Skeletal muscle tissue (tissue), 4 donors: ENCODE results near the gene MORN1. TPM values are rescaled to one million over a fixed set of nuclear protein-coding genes. Genes with fewer than 3 reads are reported as not detected.

Experiments used
- H3K27ac ChIP-seq: one replicate; pipeline ENCODE4 v1.7.0; 2013; ENCODE audit warnings: mild to moderate bottlenecking, low read depth, low read length, inconsistent platforms
- H3K27me3 ChIP-seq, 3 donors: one replicate each; pipeline ENCODE4 v1.7.0; 2013; ENCODE audit warnings: low read length in 3 of 3; ENCODE audit not compliant: control insufficient read depth in 3 of 3, insufficient read depth in 3 of 3
- H3K36me3 ChIP-seq, 3 donors: one replicate each; pipeline ENCODE4 v1.7.0; 2013; ENCODE audit warnings: low read length in 3 of 3; ENCODE audit not compliant: control insufficient read depth in 3 of 3, insufficient read depth in 3 of 3
- H3K4me1 ChIP-seq, 3 donors: one replicate each; pipeline ENCODE4 v1.7.0; 2013; ENCODE audit warnings: low read length in 3 of 3, mild to moderate bottlenecking in 3 of 3; ENCODE audit not compliant: control insufficient read depth in 3 of 3, insufficient read depth in 3 of 3
- H3K4me3 ChIP-seq, 3 donors: one replicate each; pipeline ENCODE4 v1.7.0; 2013; ENCODE audit warnings: low read length in 3 of 3
- H3K9ac ChIP-seq, 3 donors: one replicate each; pipeline ENCODE4 v1.7.0; 2013; ENCODE audit warnings: low read length in 3 of 3, mild to moderate bottlenecking in 3 of 3, moderate library complexity in 2 of 3, low read depth in 1 of 3
- H3K9me3 ChIP-seq, 3 donors: one replicate each; pipeline ENCODE4 v1.7.0; 2013; ENCODE audit warnings: low read length in 3 of 3; ENCODE audit not compliant: control insufficient read depth in 3 of 3
- total RNA-seq: library from RNA; depleted of rRNA; stranded (reverse); fragments of >200 nt; gene quantifications from one replicate; pipeline ENCODE4 v1.2.3, GENCODE V29; 2014
- donor health status: Osteomylitis.

MORN1 gene
- total RNA-seq, 1 donor from 2014 or later, result 4.2 TPM

- Histone ChIP-seq H3K4me3 (no peak overlapping the region), H3K27me3 (no peaks in the 10 kb centered on the region), H3K4me1 (peaks cover 26 to 31% (median 29%) of the 10 kb centered on the region in 3 donors), H3K36me3 (peaks cover 34 to 37% (median 35%) of the 10 kb centered on the region in 3 donors), H3K9ac (no peak overlapping the region), H3K27ac (no peak overlapping the region), H3K9me3 (no peaks in the 10 kb centered on the region)
Measured at GRCh38 chr1:2308844-2309243, 82.5 kb downstream of the MORN1 start.

DNA sequence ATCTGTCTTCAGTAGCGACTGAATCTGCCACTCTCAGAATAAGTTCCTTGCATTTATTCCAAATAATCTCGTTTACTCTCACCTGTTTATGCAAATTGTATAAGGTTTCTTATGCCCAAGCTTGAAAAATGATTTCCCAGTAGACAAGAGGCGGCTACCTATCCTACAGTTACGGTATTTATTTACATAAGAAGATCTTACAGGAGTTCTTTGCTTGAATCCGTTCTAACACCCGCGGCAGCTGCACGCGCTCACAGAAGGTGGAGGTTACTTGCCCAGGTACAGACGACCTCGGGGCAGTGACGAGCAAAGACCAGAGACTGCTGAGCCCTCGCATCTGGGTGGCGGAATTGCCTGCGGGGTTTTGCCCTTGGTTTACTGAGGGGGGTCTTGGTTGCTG, 83.4 kb downstream of the MORN1 start:
- peaks cover 18 to 22% (median 20%) of the 10 kb centered on the region in 3 donors for H3K4me1 ChIP-seq
- no peaks in the 10 kb centered on the region for H3K9me3 ChIP-seq
- no peak overlapping the region for H3K9ac ChIP-seq
- H3K27me3 ChIP-seq, result no peaks in the 10 kb centered on the region
- peaks cover 41% of the 10 kb centered on the region in 3 donors for H3K36me3 ChIP-seq
- no peak overlapping the region for H3K4me3 ChIP-seq
- H3K27ac ChIP-seq, result no peak overlapping the region

DNA sequence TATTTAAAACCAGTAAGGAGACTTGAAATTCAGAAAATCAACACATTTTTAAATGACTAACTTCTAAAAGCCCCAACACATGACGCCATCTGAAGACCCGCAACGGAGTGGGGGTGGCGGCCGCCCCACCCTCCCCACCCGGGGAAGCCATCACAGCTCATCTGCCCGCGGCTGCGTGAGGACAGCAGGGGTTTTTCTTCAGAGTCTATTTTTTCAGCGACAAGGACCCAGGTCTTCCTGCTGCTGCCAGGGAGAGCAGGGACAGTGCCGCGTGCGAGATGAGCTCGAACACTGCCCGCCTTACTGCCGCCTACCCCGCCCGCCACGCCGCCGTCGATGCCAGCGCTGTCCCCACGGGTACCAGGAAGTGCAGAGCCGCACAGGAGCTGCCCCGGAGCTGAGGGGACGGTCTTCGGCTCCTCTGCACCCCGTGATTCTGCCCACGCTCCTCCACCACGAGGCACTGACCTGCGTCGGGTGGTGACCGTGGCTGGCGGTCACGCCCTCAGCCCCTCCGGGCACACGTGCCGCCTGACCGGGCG, 84.2 kb downstream of the MORN1 start:
- peaks cover 12 to 18% (median 14%) of the 10 kb centered on the region in 3 donors for H3K4me1 ChIP-seq
- H3K9ac ChIP-seq, result no peak overlapping the region
- H3K9me3 ChIP-seq, result no peaks in the 10 kb centered on the region
- no peak overlapping the region for H3K4me3 ChIP-seq
- H3K27me3 ChIP-seq, result no peaks in the 10 kb centered on the region
- H3K36me3 ChIP-seq, result peaks cover 41 to 42% (median 41%) of the 10 kb centered on the region in 3 donors
- H3K27ac ChIP-seq, result no peak overlapping the region

DNA sequence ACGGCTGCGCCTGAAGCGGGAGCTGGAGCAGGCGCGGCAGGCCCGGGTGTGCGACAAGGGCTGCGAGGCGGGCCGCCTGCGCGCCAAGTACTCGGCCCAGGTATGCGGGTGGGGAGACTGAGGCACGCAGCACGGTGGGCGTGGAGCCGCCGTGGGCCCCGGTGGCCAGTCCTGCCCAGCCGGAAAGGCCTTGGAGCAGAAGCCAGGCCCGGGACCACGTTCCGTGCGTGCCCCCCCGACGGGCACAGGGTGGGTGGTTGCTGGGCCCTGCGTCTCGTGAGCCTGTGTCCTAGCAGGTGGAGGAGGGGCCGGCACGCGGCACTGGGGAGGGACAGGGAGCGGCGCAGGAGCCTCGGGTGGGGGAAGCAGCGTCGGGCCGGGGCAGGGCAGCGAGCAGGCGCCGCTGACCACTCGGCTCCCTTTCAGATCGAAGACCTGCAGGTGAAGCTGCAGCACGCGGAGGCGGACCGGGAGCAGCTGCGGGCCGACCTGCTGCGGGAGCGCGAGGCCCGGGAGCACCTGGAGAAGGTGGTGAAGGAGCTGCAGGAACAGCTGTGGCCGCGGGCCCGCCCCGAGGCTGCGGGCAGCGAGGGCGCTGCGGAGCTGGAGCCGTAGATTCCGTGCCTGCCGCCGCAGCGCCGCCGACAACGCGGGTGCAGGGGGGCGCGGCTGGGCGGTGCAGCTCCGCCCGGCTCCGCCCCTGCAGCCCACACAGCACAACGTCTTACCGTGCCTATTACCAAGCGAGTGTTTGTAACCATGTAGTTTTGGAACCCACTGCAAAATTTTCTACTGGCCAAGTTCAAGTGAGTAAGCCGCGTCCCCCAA, 85.0 kb downstream of the MORN1 start:
- Histone ChIP-seq H3K36me3 (peaks cover 41 to 42% (median 41%) of the 10 kb centered on the region in 3 donors), H3K27ac (no peak overlapping the region), H3K4me1 (peaks cover 12 to 17% (median 14%) of the 10 kb centered on the region in 3 donors), H3K27me3 (no peaks in the 10 kb centered on the region), H3K9me3 (no peaks in the 10 kb centered on the region), H3K9ac (no peak overlapping the region), H3K4me3 (no peak overlapping the region)

- H3K4me1 ChIP-seq, result peaks cover 13 to 22% (median 17%) of the 10 kb centered on the region in 3 donors
Measured at GRCh38 chr1:2304921-2305681, 86.3 kb downstream of the MORN1 start.

DNA sequence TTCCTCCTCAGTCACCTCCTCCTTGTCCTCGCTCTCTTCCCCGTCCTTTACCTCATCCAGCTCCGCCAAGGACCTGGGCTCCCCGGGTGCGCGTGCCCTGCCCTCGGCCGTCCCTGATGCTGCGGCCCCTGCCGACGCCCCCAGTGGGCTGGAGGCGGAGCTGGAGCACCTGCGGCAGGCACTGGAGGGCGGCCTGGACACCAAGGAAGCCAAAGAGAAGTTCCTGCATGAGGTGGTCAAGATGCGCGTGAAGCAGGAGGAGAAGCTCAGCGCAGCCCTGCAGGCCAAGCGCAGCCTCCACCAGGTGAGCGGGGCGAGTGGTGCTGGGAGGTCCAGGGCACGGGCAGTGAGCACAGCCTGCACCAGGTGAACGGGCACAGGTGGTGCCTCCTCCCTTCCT, 87.1 kb downstream of the MORN1 start:
- Histone ChIP-seq H3K9ac (no peak overlapping the region), H3K27ac (no peak overlapping the region), H3K9me3 (no peaks in the 10 kb centered on the region), H3K27me3 (no peaks in the 10 kb centered on the region), H3K4me1 (peaks cover 21 to 30% (median 24%) of the 10 kb centered on the region in 3 donors), H3K36me3 (peaks cover 41 to 42% (median 41%) of the 10 kb centered on the region in 3 donors), H3K4me3 (no peak overlapping the region)

More at GRCh38 chr1:2304921-2305681, 86.3 kb downstream of the MORN1 start:
- Histone ChIP-seq H3K27ac (no peak overlapping the region), H3K9ac (no peak overlapping the region), H3K4me3 (no peak overlapping the region), H3K9me3 (no peaks in the 10 kb centered on the region), H3K27me3 (no peaks in the 10 kb centered on the region), H3K36me3 (peaks cover 41 to 42% (median 41%) of the 10 kb centered on the region in 3 donors)

DNA sequence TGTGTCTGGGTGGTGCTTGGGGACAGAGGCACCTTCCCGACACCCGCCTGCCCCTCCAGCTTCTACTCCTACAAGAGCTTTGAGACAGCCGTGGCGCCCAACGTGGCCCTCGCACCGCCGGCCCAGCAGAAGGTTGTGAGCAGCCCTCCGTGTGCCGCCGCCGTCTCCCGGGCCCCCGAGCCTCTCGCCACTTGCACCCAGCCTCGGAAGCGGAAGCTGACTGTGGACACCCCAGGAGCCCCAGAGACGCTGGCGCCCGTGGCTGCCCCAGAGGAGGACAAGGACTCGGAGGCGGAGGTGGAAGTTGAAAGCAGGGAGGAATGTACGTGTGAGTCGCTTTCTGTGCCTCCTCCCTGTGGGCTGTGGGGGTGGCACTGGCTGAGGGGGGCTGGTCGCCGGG, 87.6 kb downstream of the MORN1 start:
- Histone ChIP-seq H3K9ac (no peak overlapping the region), H3K9me3 (no peaks in the 10 kb centered on the region), H3K36me3 (peaks cover 38 to 40% (median 39%) of the 10 kb centered on the region in 3 donors), H3K4me3 (no peak overlapping the region), H3K27ac (no peak overlapping the region), H3K4me1 (peaks cover 26 to 35% (median 29%) of the 10 kb centered on the region in 3 donors), H3K27me3 (no peaks in the 10 kb centered on the region)

DNA sequence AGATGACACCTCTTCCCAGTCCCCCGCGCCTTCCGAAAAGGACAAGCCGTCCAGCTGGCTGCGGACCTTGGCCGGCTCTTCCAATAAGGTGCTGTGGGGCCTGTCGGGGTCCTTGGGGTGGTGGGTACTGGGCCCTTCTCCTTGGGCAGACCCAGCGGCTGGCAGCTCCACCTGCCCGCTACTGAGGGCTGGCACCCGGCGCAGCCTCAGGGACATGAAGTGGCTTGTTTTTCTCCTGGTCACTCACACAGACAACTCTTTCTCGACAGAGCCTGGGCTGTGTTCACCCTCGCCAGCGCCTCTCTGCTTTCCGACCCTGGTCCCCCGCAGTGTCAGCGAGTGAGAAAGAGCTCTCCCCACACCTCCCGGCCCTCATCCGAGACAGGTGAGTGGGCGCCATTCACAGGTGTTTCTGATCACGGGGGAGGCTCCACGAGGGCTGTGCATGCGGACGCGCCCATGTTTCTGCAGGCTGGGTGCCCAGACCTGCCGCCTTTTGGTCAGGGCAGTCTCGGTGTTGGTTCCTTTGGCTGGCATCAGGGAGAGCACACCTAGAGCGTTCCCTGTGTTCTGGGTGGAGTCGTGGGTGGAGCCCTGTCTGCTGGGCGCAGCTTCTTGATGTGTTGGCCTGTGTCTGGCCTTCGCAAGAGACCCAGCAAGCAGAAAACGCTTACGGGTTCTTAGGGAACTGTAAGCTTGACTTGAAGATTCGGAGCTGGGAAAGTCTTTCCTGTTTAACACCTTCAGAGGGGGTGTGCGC, 88.2 kb downstream of the MORN1 start:
- H3K9me3 ChIP-seq, result no peaks in the 10 kb centered on the region
- no peak overlapping the region for H3K9ac ChIP-seq
- no peak overlapping the region for H3K4me3 ChIP-seq
- peaks cover 32 to 41% (median 34%) of the 10 kb centered on the region in 3 donors for H3K4me1 ChIP-seq
- H3K27ac ChIP-seq, result no peak overlapping the region
- peaks cover 32 to 34% (median 33%) of the 10 kb centered on the region in 3 donors for H3K36me3 ChIP-seq
- H3K27me3 ChIP-seq, result no peaks in the 10 kb centered on the region

DNA sequence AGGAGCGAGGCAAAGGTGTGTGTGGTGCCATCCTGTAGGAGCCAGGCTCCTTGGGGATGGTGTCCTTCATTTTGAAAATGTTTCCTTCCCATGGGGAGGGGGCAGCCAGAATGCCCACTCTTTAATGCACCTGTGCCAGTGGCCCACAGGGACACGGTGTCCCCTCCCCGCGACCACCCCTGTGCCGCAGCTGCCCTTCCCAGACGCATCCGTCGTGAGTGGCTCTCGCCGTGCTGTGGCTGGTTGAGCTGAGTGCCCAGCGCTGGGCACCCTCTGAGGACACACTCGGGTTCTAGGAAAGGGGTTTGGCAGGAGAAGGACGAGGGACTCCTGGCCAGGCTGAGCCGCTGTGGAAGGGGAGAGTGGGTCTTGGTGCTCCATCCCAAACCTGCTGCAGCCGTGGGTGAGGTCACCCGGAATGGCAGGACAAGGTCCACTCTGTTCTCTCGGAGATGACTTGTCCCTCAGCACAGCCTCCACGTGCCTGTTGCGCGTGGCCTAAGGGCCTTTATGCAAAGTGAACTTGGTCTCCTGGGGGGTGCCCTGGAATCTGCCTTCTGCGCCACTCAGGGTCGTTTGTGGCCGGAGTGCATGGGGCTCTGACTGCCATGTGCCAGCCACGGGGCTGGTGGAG, 88.9 kb downstream of the MORN1 start:
- peaks cover 25 to 27% (median 25%) of the 10 kb centered on the region in 3 donors for H3K36me3 ChIP-seq
- no peak overlapping the region for H3K9ac ChIP-seq
- no peaks in the 10 kb centered on the region for H3K9me3 ChIP-seq
- H3K27ac ChIP-seq, result no peak overlapping the region
- peaks cover 33 to 45% (median 36%) of the 10 kb centered on the region in 3 donors for H3K4me1 ChIP-seq
- H3K4me3 ChIP-seq, result no peak overlapping the region
- no peaks in the 10 kb centered on the region for H3K27me3 ChIP-seq
